Liver (tissue), 9 donors: ENCODE data around the gene CDK13. TPM values are rescaled to one million over a fixed set of nuclear protein-coding genes. Genes with fewer than 3 reads are reported as not detected.

Experiments used
- DNase-seq: peaks from one replicate; pipeline ENCODE4 v3.0.0-alpha.2; 2017; ENCODE audit warnings: low spot score
- H3K27ac ChIP-seq, 2 donors: one replicate each; pipeline ENCODE4 v1.7.0; 2013; ENCODE audit warnings: inconsistent platforms in 2 of 2, low read length in 2 of 2, control low read depth in 1 of 2, low read depth in 1 of 2, mild to moderate bottlenecking in 1 of 2
- H3K27me3 ChIP-seq, 4 donors: one replicate each; pipeline versions ENCODE4 v1.6.1 to v1.7.0; 2013; ENCODE audit warnings: low read length in 3 of 4, inconsistent platforms in 1 of 4, mild to moderate bottlenecking in 1 of 4, moderate library complexity in 1 of 4; ENCODE audit not compliant: control insufficient read depth in 4 of 4, insufficient read depth in 4 of 4
- H3K36me3 ChIP-seq, 4 donors: one replicate each; pipeline versions ENCODE4 v1.6.1 to v1.7.0; 2013; ENCODE audit warnings: low read length in 3 of 4, mild to moderate bottlenecking in 3 of 4, low read depth in 1 of 4, moderate library complexity in 1 of 4; ENCODE audit not compliant: control insufficient read depth in 4 of 4, insufficient read depth in 3 of 4
- H3K4me1 ChIP-seq, 4 donors: one replicate each; pipeline versions ENCODE4 v1.6.1 to v1.7.0; 2013; ENCODE audit warnings: low read length in 3 of 4, mild to moderate bottlenecking in 3 of 4, moderate library complexity in 1 of 4; ENCODE audit not compliant: control insufficient read depth in 4 of 4, insufficient read depth in 4 of 4
- H3K4me3 ChIP-seq, 3 donors: one replicate each; pipeline versions ENCODE4 v1.6.1 to v1.7.0; 2013; ENCODE audit warnings: low read length in 3 of 3, control low read depth in 1 of 3, low read depth in 1 of 3, mild to moderate bottlenecking in 1 of 3
- H3K9ac ChIP-seq, 2 donors: one replicate each; pipeline ENCODE4 v1.7.0; 2013; ENCODE audit warnings: low read length in 2 of 2, mild to moderate bottlenecking in 2 of 2, moderate library complexity in 2 of 2, control low read depth in 1 of 2, low read depth in 1 of 2
- H3K9me3 ChIP-seq, 4 donors: one replicate each; pipeline versions ENCODE4 v1.6.1 to v1.7.0; 2013; ENCODE audit warnings: low read length in 3 of 4; ENCODE audit not compliant: control insufficient read depth in 4 of 4
- ATF3 ChIP-seq: IDR thresholded peaks from 2 replicates; pipeline ENCODE4 v1.6.1; 2016; ENCODE audit warnings: antibody characterized with exemption
- CTCF ChIP-seq: fragments of 150-350 bp; IDR thresholded peaks from 2 replicates; pipeline ENCODE4 v1.5.1; 2017; ENCODE audit warnings: improper control_type of control experiment, low read depth, low read length; ENCODE audit not compliant: missing input control
- EGR1 ChIP-seq, 2 donors: IDR thresholded peaks; 2 replicates each; pipeline ENCODE4 v1.6.1; 2016 to 2018; ENCODE audit warnings: antibody characterized with exemption in 2 of 2, low read depth in 2 of 2
- FOXA1 ChIP-seq: IDR thresholded peaks from 2 replicates; pipeline ENCODE4 v1.6.1; 2016; ENCODE audit warnings: antibody characterized with exemption
- FOXA2 ChIP-seq: IDR thresholded peaks from 2 replicates; pipeline ENCODE4 v1.6.1; 2016; ENCODE audit warnings: antibody characterized with exemption
- GABPA ChIP-seq, 2 donors: IDR thresholded peaks in 1 of 2; conservative IDR thresholded peaks in 1 of 2; 2 replicates each; pipeline ENCODE4 v1.6.1; 2016; ENCODE audit warnings: antibody characterized with exemption in 2 of 2, mild to moderate bottlenecking in 1 of 2, moderate library complexity in 1 of 2
- HNF4A ChIP-seq, 2 donors: conservative IDR thresholded peaks; 2 replicates each; pipeline ENCODE4 v1.6.1; 2016; ENCODE audit warnings: antibody characterized with exemption in 2 of 2, mild to moderate bottlenecking in 2 of 2
- HNF4G ChIP-seq: IDR thresholded peaks from 2 replicates; pipeline ENCODE4 v1.6.1; 2016; ENCODE audit warnings: antibody characterized with exemption
- JUND ChIP-seq, 2 donors: IDR thresholded peaks; 2 replicates each; pipeline ENCODE4 v1.6.1; 2016; ENCODE audit warnings: antibody characterized with exemption in 2 of 2
- MAX ChIP-seq: IDR thresholded peaks from 2 replicates; pipeline ENCODE4 v1.6.1; 2016; ENCODE audit warnings: antibody characterized with exemption
- NR2F2 ChIP-seq: IDR thresholded peaks from 2 replicates; pipeline ENCODE4 v1.6.1; 2016; ENCODE audit warnings: antibody characterized with exemption
- RAD21 ChIP-seq, 2 donors: IDR thresholded peaks; 2 replicates each; pipeline ENCODE4 v1.6.1; 2016; ENCODE audit warnings: antibody characterized with exemption in 2 of 2, mild to moderate bottlenecking in 2 of 2
- REST ChIP-seq: IDR thresholded peaks from 2 replicates; pipeline ENCODE4 v1.6.1; 2016; ENCODE audit warnings: antibody characterized with exemption, mild to moderate bottlenecking
- SP1 ChIP-seq: IDR thresholded peaks from 2 replicates; pipeline ENCODE4 v1.6.1; 2018; ENCODE audit warnings: antibody characterized with exemption, mild to moderate bottlenecking
- TAF1 ChIP-seq: conservative IDR thresholded peaks from 2 replicates; pipeline ENCODE4 v1.6.1; 2016; ENCODE audit warnings: antibody characterized with exemption, mild to moderate bottlenecking
- YY1 ChIP-seq: IDR thresholded peaks from 2 replicates; pipeline ENCODE4 v1.6.1; 2016; ENCODE audit warnings: antibody characterized with exemption, mild to moderate bottlenecking
- ZBTB33 ChIP-seq: IDR thresholded peaks from 2 replicates; pipeline ENCODE4 v1.6.1; 2016; ENCODE audit warnings: antibody characterized with exemption
- WGBS: extraction: QIAGEN DNeasy Blood & Tissue Kit; methylation state at CpG from one replicate; pipeline ENCODE4 v1.1.7; 2013; 5-methylcytosine and 5-hydroxymethylcytosine counted together
- polyA plus RNA-seq, 2 donors: library from polyadenylated mRNA; stranded (reverse) in 1 of 2; unstranded in 1 of 2; fragments of 200-250 nt in 1 of 2; fragments of >200 nt in 1 of 2; fragmentation: Nextera tagmentation in 1 of 2; extraction: Ambion mirVana in 1 of 2; gene quantifications; one replicate each; pipeline versions ENCODE4 v1.2.1 to v1.2.3, GENCODE V29; 2013 to 2015
- total RNA-seq, 2 donors: library from RNA; depleted of rRNA; stranded (reverse); fragments of >200 nt; gene quantifications; one replicate each; pipeline ENCODE4 v1.2.3, GENCODE V29; 2014
- donor health status: healthy.
- donor health status: healthy.
- donor health status: healthy.
- donor health status: healthy.
- donor health status: healthy.

CDK13 gene
- total and polyA plus RNA-seq, 4 donors = 8.8 to 51.1 (median 23.2) TPM

- no peak for TF ChIP-seq ATF3
- TF ChIP-seq JUND (IDR thresholded peaks at IDR 0.05) = no peak
- no peak for TF ChIP-seq HNF4G
- TF ChIP-seq ZBTB33 = no peak
- no peak for TF ChIP-seq NR2F2
- no peak for TF ChIP-seq GABPA (IDR thresholded peaks at IDR 0.05 in 1 of 2, conservative IDR thresholded peaks at IDR 0.05 in 1 of 2)
- no peak for TF ChIP-seq TAF1
- TF ChIP-seq YY1 = no peak
- TF ChIP-seq HNF4A (conservative IDR thresholded peaks at IDR 0.05) = no peak
- TF ChIP-seq EGR1 (IDR thresholded peaks at IDR 0.05; ENCODE audit: low read depth in 2 of 2) = no peak
- no peak for TF ChIP-seq CTCF
- no peak for TF ChIP-seq FOXA1
- no peak for TF ChIP-seq MAX
- no peak for TF ChIP-seq SP1
- no peak for DNase-seq
- 55% methylated on average over 10 of the region's 10 CpGs for WGBS
These were observed 1.6 kb upstream of the CDK13 start for GRCh38 chr7:39948375-39948955.

GRCh38 chr7:39948956-39949928 lies 814 bp upstream of the CDK13 start:
- Histone ChIP-seq H3K27me3 (no peaks in the 10 kb centered on the region), H3K4me3 (peak overlapping the region; percentile 77 to 98 (median 91)), H3K9ac (peak overlapping the region; percentile 92 to 95), H3K36me3 (no peaks in the 10 kb centered on the region), H3K9me3 (no peaks in the 10 kb centered on the region), H3K27ac (peak overlapping the region; percentile 92 to 97), H3K4me1 (peaks cover 1 to 31% (median 18%) of the 10 kb centered on the region in 4 donors)
- WGBS = under 1% methylated on average over 71 of the region's 74 CpGs
- peak; percentile 96 for DNase-seq
- TF ChIP-seq FOXA1 (peak; percentile 52), YY1 (peak; percentile 76), CTCF (peak; percentile 7), ZBTB33 (peak; percentile 86), REST (peak; percentile 91), RAD21 (IDR thresholded peaks at IDR 0.05) (peak; percentile 26 to 51), GABPA (IDR thresholded peaks at IDR 0.05 in 1 of 2, conservative IDR thresholded peaks at IDR 0.05 in 1 of 2) (peak; percentile 91 to 97), FOXA2 (no peak), TAF1 (peak; percentile 96)

More at GRCh38 chr7:39948375-39948955, 1.6 kb upstream of the CDK13 start:
- no peaks in the 10 kb centered on the region for H3K36me3 ChIP-seq
- H3K9me3 ChIP-seq = no peaks in the 10 kb centered on the region
- H3K27ac ChIP-seq = peak overlapping the region; percentile 92 to 97
- H3K4me1 ChIP-seq = peaks cover 0 to 25% (median 13%) of the 10 kb centered on the region in 4 donors
- H3K4me3 ChIP-seq = peak overlapping the region; percentile 65 to 91 (median 77)
- peak overlapping the region; percentile 92 to 95 for H3K9ac ChIP-seq
- H3K27me3 ChIP-seq = no peaks in the 10 kb centered on the region
